Measurements from ENCODE around the gene PFN1.

PFN1 gene

GRCh38 chr17:4939546-4939795 is 8.9 kb downstream of the PFN1 start:
- Histone ChIP-seq H3K27ac (replicated peaks) (peak overlapping the region; percentile 86), H3K27me3 (ENCODE audit: insufficient read depth, poor library complexity, severe bottlenecking) (no peaks in the 10 kb centered on the region), H3K4me3 (replicated peaks; ENCODE audit: insufficient read depth, low read length) (peak overlapping the region; percentile 55)
- TF ChIP-seq GABPA (IDR thresholded peaks at IDR 0.05; ENCODE audit: low read depth): no peak
- TF ChIP-seq POLR2AphosphoS5 (IDR thresholded peaks at IDR 0.05; ENCODE audit: low read depth): no peak
- TF ChIP-seq SPI1 (IDR thresholded peaks at IDR 0.05; ENCODE audit: borderline replicate concordance, low read depth): no peak
- no peak for TF ChIP-seq REST (IDR thresholded peaks at IDR 0.05; ENCODE audit: insufficient replicate concordance, low read depth)
- no peak for TF ChIP-seq CTCF (IDR thresholded peaks at IDR 0.05; ENCODE audit: insufficient read depth, low read length)
- DNase-seq (ENCODE audit: low read depth in 1 of 2, low spot score in 1 of 2): peak in 1 of 2 experiments; percentile 11

GRCh38 chr17:4938688-4939545 is 9.4 kb downstream of the PFN1 start:
- TF ChIP-seq SPI1 (IDR thresholded peaks at IDR 0.05; ENCODE audit: borderline replicate concordance, low read depth) (no peak), REST (IDR thresholded peaks at IDR 0.05; ENCODE audit: insufficient replicate concordance, low read depth) (no peak), CTCF (IDR thresholded peaks at IDR 0.05; ENCODE audit: insufficient read depth, low read length) (no peak)
- peak overlapping the region; percentile 86 for H3K27ac ChIP-seq (replicated peaks)
- no peaks in the 10 kb centered on the region for H3K27me3 ChIP-seq (ENCODE audit: insufficient read depth, poor library complexity, severe bottlenecking)
- DNase-seq (ENCODE audit: low read depth in 1 of 2, low spot score in 1 of 2): no peak
- peak overlapping the region; percentile 55 for H3K4me3 ChIP-seq (replicated peaks; ENCODE audit: insufficient read depth, low read length)

- Histone ChIP-seq H3K27ac (replicated peaks) (no peak overlapping the region), H3K27me3 (ENCODE audit: insufficient read depth, poor library complexity, severe bottlenecking) (no peaks in the 10 kb centered on the region), H3K4me3 (replicated peaks; ENCODE audit: insufficient read depth, low read length) (no peak overlapping the region)
- TF ChIP-seq POLR2AphosphoS5 (IDR thresholded peaks at IDR 0.05; ENCODE audit: low read depth) (no peak), CTCF (IDR thresholded peaks at IDR 0.05; ENCODE audit: insufficient read depth, low read length) (no peak), REST (IDR thresholded peaks at IDR 0.05; ENCODE audit: insufficient replicate concordance, low read depth) (no peak), SPI1 (IDR thresholded peaks at IDR 0.05; ENCODE audit: borderline replicate concordance, low read depth) (no peak), GABPA (IDR thresholded peaks at IDR 0.05; ENCODE audit: low read depth) (no peak)
- DNase-seq (ENCODE audit: low read depth in 1 of 2, low spot score in 1 of 2): no peak
Observed at GRCh38 chr17:4938069-4938491, 10.2 kb downstream of the PFN1 start.
